Measurements from ENCODE around the gene RTN4RL1.

Gene RTN4RL1

DNA sequence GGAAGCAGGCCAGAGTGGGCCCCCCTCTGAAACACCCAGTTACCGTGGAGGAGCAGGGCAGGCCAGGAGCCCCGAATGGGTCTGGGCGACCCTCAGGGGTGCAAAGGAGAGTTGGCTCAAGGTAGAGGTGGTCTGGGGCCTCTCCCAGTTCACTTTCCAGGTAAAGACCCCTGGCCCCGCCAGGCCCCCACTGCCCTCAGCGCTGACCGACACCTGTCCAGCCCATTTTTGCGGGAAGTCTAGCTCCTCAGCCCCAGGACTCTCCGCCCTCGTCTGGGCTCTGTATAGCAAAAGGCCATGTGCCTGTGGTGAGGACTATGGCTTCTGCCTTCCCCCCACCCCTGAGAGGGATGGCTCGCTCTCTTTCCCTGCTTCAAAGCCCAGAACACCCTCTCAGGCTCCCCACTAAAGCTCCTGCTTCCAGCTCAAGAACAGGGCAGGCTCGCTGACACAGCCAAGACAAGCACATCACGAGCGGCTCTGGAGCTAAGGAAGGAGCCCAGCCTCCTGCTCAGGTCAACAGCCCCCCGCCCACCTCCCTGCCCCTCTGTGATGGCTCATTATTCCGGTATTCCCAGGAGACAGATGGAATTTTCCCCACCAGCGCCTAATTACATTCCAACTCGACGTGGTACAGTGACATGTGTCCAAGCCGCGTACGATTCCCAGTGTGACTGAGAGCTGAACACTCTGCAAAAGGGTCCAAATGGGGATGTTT, 59.4 kb downstream of the RTN4RL1 start:
- no peak overlapping the region for H3K27ac ChIP-seq (ENCODE audit: low read depth, low read length, poor library complexity, severe bottlenecking)
- no peaks in the 10 kb centered on the region for H3F3A ChIP-seq (ENCODE audit: insufficient read depth, low read length)
- no peaks in the 10 kb centered on the region for H3K9me2 ChIP-seq (ENCODE audit: low read depth, low read length)
- H3K79me2 ChIP-seq (ENCODE audit: insufficient read depth, low read length), result no peaks in the 10 kb centered on the region
- H3K27me3 ChIP-seq (ENCODE audit: insufficient read depth, low read length), result peaks cover 2% of the 10 kb centered on the region; the same call in 1 of the 2 replicates
- H3K4me2 ChIP-seq (ENCODE audit: low read length), result no peak overlapping the region
- 0 out of 2 replicates have a peak, but pooled peaks cover under 1% of the 10 kb centered on the region for H3K9me3 ChIP-seq (ENCODE audit: low read length)
- no peaks in the 10 kb centered on the region for H3K4me1 ChIP-seq (ENCODE audit: insufficient read depth, low read length, severe bottlenecking)
- H2AFZ ChIP-seq (ENCODE audit: low read length), result no peak overlapping the region
- TF ChIP-seq, protein P1, sequence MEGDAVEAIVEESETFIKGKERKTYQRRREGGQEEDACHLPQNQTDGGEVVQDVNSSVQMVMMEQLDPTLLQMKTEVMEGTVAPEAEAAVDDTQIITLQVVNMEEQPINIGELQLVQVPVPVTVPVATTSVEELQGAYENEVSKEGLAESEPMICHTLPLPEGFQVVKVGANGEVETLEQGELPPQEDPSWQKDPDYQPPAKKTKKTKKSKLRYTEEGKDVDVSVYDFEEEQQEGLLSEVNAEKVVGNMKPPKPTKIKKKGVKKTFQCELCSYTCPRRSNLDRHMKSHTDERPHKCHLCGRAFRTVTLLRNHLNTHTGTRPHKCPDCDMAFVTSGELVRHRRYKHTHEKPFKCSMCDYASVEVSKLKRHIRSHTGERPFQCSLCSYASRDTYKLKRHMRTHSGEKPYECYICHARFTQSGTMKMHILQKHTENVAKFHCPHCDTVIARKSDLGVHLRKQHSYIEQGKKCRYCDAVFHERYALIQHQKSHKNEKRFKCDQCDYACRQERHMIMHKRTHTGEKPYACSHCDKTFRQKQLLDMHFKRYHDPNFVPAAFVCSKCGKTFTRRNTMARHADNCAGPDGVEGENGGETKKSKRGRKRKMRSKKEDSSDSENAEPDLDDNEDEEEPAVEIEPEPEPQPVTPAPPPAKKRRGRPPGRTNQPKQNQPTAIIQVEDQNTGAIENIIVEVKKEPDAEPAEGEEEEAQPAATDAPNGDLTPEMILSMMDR (IDR thresholded peaks at IDR 0.05; ENCODE audit: low read length), result no peak
- no peak for TF ChIP-seq EZH2 (IDR thresholded peaks at IDR 0.05; ENCODE audit: borderline replicate concordance, low read length)
- H4K20me1 ChIP-seq (ENCODE audit: insufficient read depth, low read length), result no peaks in the 10 kb centered on the region
- no peak overlapping the region for H3K9ac ChIP-seq (ENCODE audit: low read length)
- H3K36me3 ChIP-seq (ENCODE audit: insufficient read depth, low read length), result no peaks in the 10 kb centered on the region
- H3K4me3 ChIP-seq (ENCODE audit: low read depth, low read length, poor library complexity, severe bottlenecking), result no peak overlapping the region

DNA sequence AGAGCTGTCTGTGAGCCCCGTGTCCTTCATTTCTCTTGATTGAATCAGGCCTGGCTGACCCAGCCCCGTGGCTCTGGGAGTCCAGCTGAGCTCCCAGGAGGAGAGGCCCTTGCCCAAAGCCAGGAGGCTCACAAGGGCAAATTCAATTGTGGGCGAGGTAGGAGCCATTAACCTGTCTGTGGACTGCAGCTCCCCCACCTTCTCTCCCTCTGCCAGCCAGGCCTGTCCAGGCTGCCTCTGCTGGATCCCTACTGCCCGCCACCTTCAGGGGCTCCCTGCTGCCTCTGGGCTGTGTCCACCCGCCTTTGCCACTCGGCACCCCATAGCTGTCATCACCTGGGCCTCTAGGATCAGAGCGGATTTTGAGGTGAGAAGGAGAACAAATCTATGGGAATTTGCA, 61.9 kb downstream of the RTN4RL1 start:
- H3K9me3 ChIP-seq (ENCODE audit: low read length), result no peaks in the 10 kb centered on the region
- H3K9me2 ChIP-seq (ENCODE audit: low read depth, low read length), result no peaks in the 10 kb centered on the region
- H3K36me3 ChIP-seq (ENCODE audit: insufficient read depth, low read length), result no peaks in the 10 kb centered on the region
- H3F3A ChIP-seq (ENCODE audit: insufficient read depth, low read length), result no peaks in the 10 kb centered on the region
- 0 out of 2 replicates have a peak, but pooled peaks cover 6% of the 10 kb centered on the region for H3K27me3 ChIP-seq (ENCODE audit: insufficient read depth, low read length)
- no peaks in the 10 kb centered on the region for H3K4me1 ChIP-seq (ENCODE audit: insufficient read depth, low read length, severe bottlenecking)
- H3K4me2 ChIP-seq (ENCODE audit: low read length), result no peak overlapping the region
- H3K9ac ChIP-seq (ENCODE audit: low read length), result no peak overlapping the region
- H4K20me1 ChIP-seq (ENCODE audit: insufficient read depth, low read length), result no peaks in the 10 kb centered on the region
- H2AFZ ChIP-seq (ENCODE audit: low read length), result no peak overlapping the region
- H3K79me2 ChIP-seq (ENCODE audit: insufficient read depth, low read length), result no peaks in the 10 kb centered on the region
- no peak for TF ChIP-seq EZH2 (IDR thresholded peaks at IDR 0.05; ENCODE audit: borderline replicate concordance, low read length)
- TF ChIP-seq, protein P1 (IDR thresholded peaks at IDR 0.05; ENCODE audit: low read length), result no peak
- no peak overlapping the region for H3K4me3 ChIP-seq (ENCODE audit: low read depth, low read length, poor library complexity, severe bottlenecking)
- no peak overlapping the region for H3K27ac ChIP-seq (ENCODE audit: low read depth, low read length, poor library complexity, severe bottlenecking)

DNA sequence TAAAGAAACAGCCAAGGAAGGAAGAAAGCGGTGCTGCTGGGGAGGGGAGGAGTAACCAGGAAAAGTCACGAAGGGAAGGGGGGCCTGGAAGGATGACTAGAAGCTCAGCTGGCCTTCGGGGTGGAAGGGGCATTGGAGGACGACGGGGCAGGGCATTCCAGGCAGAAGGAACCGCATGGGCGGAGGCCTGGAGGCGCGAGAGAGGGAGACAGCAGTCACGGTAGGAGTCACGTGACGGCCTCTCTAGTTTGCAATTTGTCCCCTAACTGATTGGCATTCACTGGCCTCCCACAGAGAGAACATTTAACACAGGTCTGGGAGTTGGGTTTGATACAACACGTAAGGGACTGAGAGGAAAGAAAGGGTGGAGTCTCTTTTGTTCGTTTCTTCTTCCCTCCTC, 63.9 kb downstream of the RTN4RL1 start:
- Histone ChIP-seq H3K36me3 (ENCODE audit: insufficient read depth, low read length) (no peaks in the 10 kb centered on the region), H3K9me3 (ENCODE audit: low read length) (no peaks in the 10 kb centered on the region), H3K4me3 (ENCODE audit: low read depth, low read length, poor library complexity, severe bottlenecking) (no peak overlapping the region), H3F3A (ENCODE audit: insufficient read depth, low read length) (no peaks in the 10 kb centered on the region), H3K79me2 (ENCODE audit: insufficient read depth, low read length) (no peaks in the 10 kb centered on the region), H4K20me1 (ENCODE audit: insufficient read depth, low read length) (no peaks in the 10 kb centered on the region), H3K27me3 (ENCODE audit: insufficient read depth, low read length) (peaks cover 6% of the 10 kb centered on the region; the same call in 1 of the 2 replicates), H2AFZ (ENCODE audit: low read length) (no peak overlapping the region), H3K4me2 (ENCODE audit: low read length) (no peak overlapping the region), H3K4me1 (ENCODE audit: insufficient read depth, low read length, severe bottlenecking) (no peaks in the 10 kb centered on the region), H3K9me2 (ENCODE audit: low read depth, low read length) (no peaks in the 10 kb centered on the region), H3K27ac (ENCODE audit: low read depth, low read length, poor library complexity, severe bottlenecking) (no peak overlapping the region), H3K9ac (ENCODE audit: low read length) (no peak overlapping the region)
- TF ChIP-seq EZH2 (IDR thresholded peaks at IDR 0.05; ENCODE audit: borderline replicate concordance, low read length), result no peak
- TF ChIP-seq, protein P1 (IDR thresholded peaks at IDR 0.05; ENCODE audit: low read length), result no peak

All from OCI-LY1 (cell line).